Measurements from ENCODE around the gene SUN3.

DNA sequence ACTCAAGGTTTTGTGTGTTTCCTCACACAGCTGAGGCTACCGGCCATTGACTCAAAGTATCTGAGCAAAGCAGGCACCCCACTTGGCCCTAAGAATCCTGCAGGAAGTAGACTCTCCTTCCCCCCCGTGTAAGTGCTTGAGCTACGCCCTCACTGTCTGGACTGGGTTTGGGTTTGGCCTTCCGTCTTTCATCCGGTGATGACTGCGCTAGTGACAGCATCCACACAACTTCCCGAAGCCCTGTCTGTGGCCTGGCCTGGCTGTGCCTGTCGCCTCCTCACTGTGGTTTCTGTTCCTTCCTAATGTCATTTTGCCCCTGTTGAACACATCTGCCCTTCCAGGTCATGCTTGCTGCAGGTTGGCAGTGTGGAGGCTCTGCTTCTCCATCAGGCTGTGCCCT, 20.9 kb upstream of the SUN3 start:
- TF ChIP-seq CTCF (conservative IDR thresholded peaks at IDR 0.05; ENCODE audit: low read length): no peak
- no peak for TF ChIP-seq EZH2phosphoT487 (IDR thresholded peaks at IDR 0.05; ENCODE audit: borderline replicate concordance, low read depth, low read length)

All from OCI-LY7 (cell line).